Measurements from ENCODE around the gene PARD3.

PARD3 gene

GRCh38 chr10:34231441-34232180 is 583.5 kb downstream of the PARD3 start:
- no peak for DNase-seq

GRCh38 chr10:34229917-34230316 is 585.2 kb downstream of the PARD3 start:
- DNase-seq, result no peak

GRCh38 chr10:34228066-34228465 is 587.0 kb downstream of the PARD3 start:
- no peak for DNase-seq

GRCh38 chr10:34224639-34225038 is 590.5 kb downstream of the PARD3 start:
- no peak for DNase-seq

- no peak for DNase-seq
Measured at GRCh38 chr10:34223658-34224057, 591.4 kb downstream of the PARD3 start.

- no peak for DNase-seq
Measured at GRCh38 chr10:34222359-34222758, 592.7 kb downstream of the PARD3 start.

- no peak for DNase-seq
Measured at GRCh38 chr10:34219753-34220548, 595.1 kb downstream of the PARD3 start.

- no peak for DNase-seq
Measured at GRCh38 chr10:34217524-34217923, 597.6 kb downstream of the PARD3 start.

- DNase-seq, result no peak
Measured at GRCh38 chr10:34216348-34216945, 598.6 kb downstream of the PARD3 start.

- no peak for DNase-seq
Measured at GRCh38 chr10:34213805-34214197, 601.3 kb downstream of the PARD3 start.

GRCh38 chr10:34213193-34213804 is 601.8 kb downstream of the PARD3 start:
- DNase-seq, result no peak

GRCh38 chr10:34207343-34207742 is 607.8 kb downstream of the PARD3 start:
- no peak for DNase-seq

- DNase-seq, result no peak
Measured at GRCh38 chr10:34206935-34207268, 608.2 kb downstream of the PARD3 start.

GRCh38 chr10:34206078-34206934 is 608.8 kb downstream of the PARD3 start:
- DNase-seq, result no peak

- DNase-seq, result no peak
Measured at GRCh38 chr10:34205452-34205851, 609.6 kb downstream of the PARD3 start.

GRCh38 chr10:34203966-34204630 is 611.0 kb downstream of the PARD3 start:
- no peak for DNase-seq

- DNase-seq, result peak; percentile 39
Measured at GRCh38 chr10:34200355-34200901, 614.7 kb downstream of the PARD3 start.

- DNase-seq, result no peak
Measured at GRCh38 chr10:34198953-34199352, 616.1 kb downstream of the PARD3 start.

GRCh38 chr10:34196058-34196433 is 619.0 kb downstream of the PARD3 start:
- DNase-seq, result no peak

- no peak for DNase-seq
Measured at GRCh38 chr10:34195364-34196057, 619.6 kb downstream of the PARD3 start.
